ENCODE measurements around the gene TMEM154. TPM values are rescaled to one million over a fixed set of nuclear protein-coding genes. Genes with fewer than 3 reads are reported as not detected.

TMEM154 gene
- total RNA-seq, 1 experiment from 2014 or later: 2.6 TPM

GRCh38 chr4:152659806-152660205, 20.0 kb downstream of the TMEM154 start:
- Histone ChIP-seq H3K36me3 (ENCODE audit: insufficient read depth, low read length, poor library complexity, severe bottlenecking) (no peaks in the 10 kb centered on the region), H3K27ac (ENCODE audit: low read depth, low read length, poor library complexity, severe bottlenecking) (no peak overlapping the region), H3K9me3 (ENCODE audit: low read depth, low read length, poor library complexity, severe bottlenecking) (peaks cover 11% of the 10 kb centered on the region), H3K4me1 (ENCODE audit: insufficient read depth, low read length, poor library complexity, severe bottlenecking) (no peaks in the 10 kb centered on the region), H3K27me3 (replicated peaks; ENCODE audit: insufficient read depth, low read depth, low read length, poor library complexity) (no peaks in the 10 kb centered on the region), H3K4me3 (ENCODE audit: low read depth, low read length, poor library complexity, severe bottlenecking) (no peak overlapping the region)
- CTCF ChIA-PET: no interaction called here
- intact Hi-C loops (cut with micrococcal nuclease; ENCODE audit: unreplicated experiment): no loop called here
- POLR2A ChIA-PET (ENCODE audit: low non-redundant PET): no interaction called here
- TF ChIP-seq EZH2 (IDR thresholded peaks at IDR 0.05; ENCODE audit: borderline replicate concordance, low read depth, low read length, poor library complexity, severe bottlenecking) (no peak), CTCF (conservative IDR thresholded peaks at IDR 0.05; ENCODE audit: low read depth, low read length) (no peak)
- no peak for DNase-seq (ENCODE audit: low spot score)
- BruUV-seq (replicated peaks): no TSS peak

- BruUV-seq (replicated peaks): no TSS peak
- intact Hi-C loops (cut with micrococcal nuclease; ENCODE audit: unreplicated experiment): no loop called here
- TF ChIP-seq EZH2 (IDR thresholded peaks at IDR 0.05; ENCODE audit: borderline replicate concordance, low read depth, low read length, poor library complexity, severe bottlenecking): no peak
- TF ChIP-seq CTCF (conservative IDR thresholded peaks at IDR 0.05; ENCODE audit: low read depth, low read length): no peak
- Histone ChIP-seq H3K27me3 (replicated peaks; ENCODE audit: insufficient read depth, low read depth, low read length, poor library complexity) (no peaks in the 10 kb centered on the region), H3K4me1 (ENCODE audit: insufficient read depth, low read length, poor library complexity, severe bottlenecking) (no peaks in the 10 kb centered on the region), H3K4me3 (ENCODE audit: low read depth, low read length, poor library complexity, severe bottlenecking) (no peak overlapping the region), H3K9me3 (ENCODE audit: low read depth, low read length, poor library complexity, severe bottlenecking) (peaks cover 11% of the 10 kb centered on the region), H3K36me3 (ENCODE audit: insufficient read depth, low read length, poor library complexity, severe bottlenecking) (no peaks in the 10 kb centered on the region), H3K27ac (ENCODE audit: low read depth, low read length, poor library complexity, severe bottlenecking) (no peak overlapping the region)
- no peak for DNase-seq (ENCODE audit: low spot score)
- CTCF ChIA-PET: no interaction called here
- POLR2A ChIA-PET (ENCODE audit: low non-redundant PET): no interaction called here
These were observed 22.1 kb downstream of the TMEM154 start for GRCh38 chr4:152657657-152658056.

- CTCF ChIA-PET: no interaction called here
- POLR2A ChIA-PET (ENCODE audit: low non-redundant PET): no interaction called here
- TF ChIP-seq CTCF (conservative IDR thresholded peaks at IDR 0.05; ENCODE audit: low read depth, low read length) (no peak), EZH2 (IDR thresholded peaks at IDR 0.05; ENCODE audit: borderline replicate concordance, low read depth, low read length, poor library complexity, severe bottlenecking) (no peak)
These were observed 24.3 kb downstream of the TMEM154 start for GRCh38 chr4:152655272-152656129.

More at GRCh38 chr4:152655272-152656129, 24.3 kb downstream of the TMEM154 start:
- no peak for DNase-seq (ENCODE audit: low spot score)
- Histone ChIP-seq H3K4me3 (ENCODE audit: low read depth, low read length, poor library complexity, severe bottlenecking) (no peak overlapping the region), H3K4me1 (ENCODE audit: insufficient read depth, low read length, poor library complexity, severe bottlenecking) (no peaks in the 10 kb centered on the region), H3K27me3 (replicated peaks; ENCODE audit: insufficient read depth, low read depth, low read length, poor library complexity) (no peaks in the 10 kb centered on the region), H3K27ac (ENCODE audit: low read depth, low read length, poor library complexity, severe bottlenecking) (no peak overlapping the region), H3K36me3 (ENCODE audit: insufficient read depth, low read length, poor library complexity, severe bottlenecking) (no peaks in the 10 kb centered on the region), H3K9me3 (ENCODE audit: low read depth, low read length, poor library complexity, severe bottlenecking) (peaks cover 11% of the 10 kb centered on the region)
- intact Hi-C loops (cut with micrococcal nuclease; ENCODE audit: unreplicated experiment): no loop called here
- no TSS peak for BruUV-seq (replicated peaks)

Data from A673 (cell line).